ENCODE measurements around the gene TAS2R60. TPM values are rescaled to one million over a fixed set of nuclear protein-coding genes. Genes with fewer than 3 reads are reported as not detected.
A peak's percentile ranks its signal among the peaks of the same experiment; 100 is the strongest.
"Not testable (repeated sequence)": the region's sequence is repeated elsewhere in the genome, so short reads cannot be mapped to it uniquely, and the experiment has no call there.

Gene TAS2R60
- total RNA-seq, 1 donor from 2014 or later: not detected

GRCh38 chr7:143408686-143409561, 34.3 kb upstream of the TAS2R60 start, which contains the start of gene EPHA1:
Gene EPHA1, minus strand, starts transcription at chr7:143408856. Its CDS starts 51 bp downstream, at chr7:143408805.
- no peak for ATAC-seq
- intact Hi-C loops (cut with DNase I): no loop called here

DNA sequence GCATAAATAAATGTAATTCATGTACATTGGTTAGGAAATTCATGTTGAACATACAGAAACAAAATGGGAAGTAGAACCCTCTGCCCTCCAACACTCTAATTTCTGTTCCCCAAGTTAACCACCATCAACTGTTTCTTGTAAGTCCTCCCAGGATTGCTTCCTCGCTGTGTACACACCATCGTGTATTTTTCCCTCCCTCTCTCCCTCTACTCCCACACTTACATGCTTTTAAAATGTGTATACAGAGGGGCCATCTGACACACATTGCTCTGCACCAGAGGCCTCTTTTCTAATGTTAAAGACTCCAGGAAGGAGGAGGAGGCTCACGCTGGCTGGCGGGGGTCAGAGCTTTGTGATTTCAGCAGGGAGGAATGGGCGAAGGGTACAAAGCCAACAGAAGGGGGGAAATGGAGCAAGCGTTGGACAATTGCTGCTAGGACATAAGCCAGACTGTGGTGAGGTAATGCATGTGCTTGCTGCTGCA, 32.7 kb upstream of the TAS2R60 start:
- intact Hi-C loops (cut with DNase I): no loop called here

More at GRCh38 chr7:143408686-143409561, 34.3 kb upstream of the TAS2R60 start, which contains the start of gene EPHA1:
- DNase-seq (ENCODE audit: missing footprints): peak; percentile 56

DNA sequence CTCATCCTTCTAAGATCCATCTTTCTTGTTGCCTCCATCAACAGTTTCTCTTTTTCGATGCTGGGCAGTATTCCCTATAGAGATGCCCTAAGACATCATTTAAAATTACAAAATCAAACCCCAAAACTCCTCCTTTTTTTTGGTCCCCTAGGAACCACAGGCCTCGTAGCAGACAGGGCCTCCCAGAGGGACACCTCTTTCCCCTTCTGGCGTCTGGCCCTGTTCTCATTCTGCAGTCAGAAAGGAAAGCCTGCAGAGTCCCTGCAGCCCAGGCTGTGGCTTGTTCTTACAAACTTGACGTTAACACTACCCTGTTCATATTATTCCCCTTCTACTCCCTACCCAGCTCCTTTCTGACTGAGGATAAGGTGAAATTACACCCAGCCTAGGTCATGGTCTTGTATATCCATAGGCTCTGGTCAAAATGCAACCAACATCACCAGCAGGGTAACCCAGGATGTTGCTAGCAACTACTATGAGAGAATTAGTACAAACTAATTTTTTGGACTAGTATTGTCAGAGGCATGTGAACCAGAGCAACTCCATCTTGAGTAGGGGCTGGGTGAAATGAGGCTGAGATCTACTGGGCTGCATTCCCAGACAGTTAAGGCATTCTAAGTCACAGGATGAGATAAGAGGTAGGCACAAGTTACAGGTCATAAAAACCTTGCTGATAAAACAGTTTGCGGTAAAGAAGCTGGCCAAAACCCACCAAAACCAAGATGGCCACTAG, 31.1 kb upstream of the TAS2R60 start:
- ATAC-seq (no peak), DNase-seq (ENCODE audit: missing footprints) (peak; percentile 34)
- intact Hi-C loops (cut with DNase I): no loop called here

More for the DNA sequence above, 32.7 kb upstream of the TAS2R60 start:
- DNase-seq (ENCODE audit: missing footprints) (peak; percentile 71), ATAC-seq (peak; percentile 66)

GRCh38 chr7:143413123-143413522, 30.1 kb upstream of the TAS2R60 start:
- intact Hi-C loops (cut with DNase I): no loop called here
- ATAC-seq: no peak

GRCh38 chr7:143415209-143415608, 28.0 kb upstream of the TAS2R60 start:
- not testable (repeated sequence) for DNase-seq (ENCODE audit: missing footprints); ATAC-seq
- intact Hi-C loops (cut with DNase I): loop anchor here (5.0 kb wide), 2 partner anchors 108 to 408 kb away; no protein-coding TSS in a partner anchor

More at GRCh38 chr7:143413123-143413522, 30.1 kb upstream of the TAS2R60 start:
- DNase-seq (ENCODE audit: missing footprints): no peak

- intact Hi-C loops (cut with DNase I): loop anchor here (1.0 to 5.0 kb wide), 4 partner anchors 36 to 409 kb away; no protein-coding TSS in a partner anchor
- ATAC-seq: no peak
Observed at GRCh38 chr7:143415742-143416397, 27.4 kb upstream of the TAS2R60 start.

GRCh38 chr7:143416565-143417149, 26.6 kb upstream of the TAS2R60 start:
- intact Hi-C loops (cut with DNase I): loop anchor here (1.0 to 5.0 kb wide), 4 partner anchors 36 to 409 kb away; no protein-coding TSS in a partner anchor
- DNase-seq (ENCODE audit: missing footprints): no peak
- no peak for ATAC-seq

More at GRCh38 chr7:143415742-143416397, 27.4 kb upstream of the TAS2R60 start:
- no peak for DNase-seq (ENCODE audit: missing footprints)

DNA sequence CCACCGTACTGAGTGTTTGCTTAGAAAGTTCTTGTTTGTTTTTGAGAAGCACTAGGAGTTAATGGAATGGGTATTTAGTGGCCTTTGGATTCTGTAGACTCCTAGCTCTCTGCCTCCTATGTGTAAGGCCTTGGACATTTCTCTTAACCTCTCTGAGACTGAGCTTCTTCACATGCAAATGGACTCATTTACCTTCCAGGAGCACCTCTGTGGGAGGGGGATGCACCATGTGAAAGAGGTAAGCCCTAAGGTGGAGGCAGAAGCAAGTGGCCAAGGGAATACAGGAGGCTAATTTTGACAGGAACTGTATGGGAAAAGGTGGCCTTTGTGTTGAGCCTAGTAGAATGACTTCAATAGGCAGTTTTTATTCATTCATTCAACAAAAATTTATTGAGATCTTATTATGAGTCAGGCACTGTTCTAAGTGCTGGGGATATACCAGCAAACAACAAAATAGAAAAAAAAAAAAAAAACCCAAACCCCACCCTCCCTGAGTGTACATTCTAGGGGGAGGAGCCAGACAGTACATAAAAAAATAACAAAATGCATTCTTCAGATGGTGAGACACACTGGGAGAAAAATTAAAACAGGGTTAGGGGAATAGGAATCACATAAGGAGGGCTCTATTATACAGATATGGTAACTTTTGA, 25.4 kb upstream of the TAS2R60 start:
- DNase-seq (ENCODE audit: missing footprints) (no peak), ATAC-seq (no peak)
- intact Hi-C loops (cut with DNase I): loop anchor here (2.0 to 5.0 kb wide), 3 partner anchors 111 to 411 kb away; no protein-coding TSS in a partner anchor

DNA sequence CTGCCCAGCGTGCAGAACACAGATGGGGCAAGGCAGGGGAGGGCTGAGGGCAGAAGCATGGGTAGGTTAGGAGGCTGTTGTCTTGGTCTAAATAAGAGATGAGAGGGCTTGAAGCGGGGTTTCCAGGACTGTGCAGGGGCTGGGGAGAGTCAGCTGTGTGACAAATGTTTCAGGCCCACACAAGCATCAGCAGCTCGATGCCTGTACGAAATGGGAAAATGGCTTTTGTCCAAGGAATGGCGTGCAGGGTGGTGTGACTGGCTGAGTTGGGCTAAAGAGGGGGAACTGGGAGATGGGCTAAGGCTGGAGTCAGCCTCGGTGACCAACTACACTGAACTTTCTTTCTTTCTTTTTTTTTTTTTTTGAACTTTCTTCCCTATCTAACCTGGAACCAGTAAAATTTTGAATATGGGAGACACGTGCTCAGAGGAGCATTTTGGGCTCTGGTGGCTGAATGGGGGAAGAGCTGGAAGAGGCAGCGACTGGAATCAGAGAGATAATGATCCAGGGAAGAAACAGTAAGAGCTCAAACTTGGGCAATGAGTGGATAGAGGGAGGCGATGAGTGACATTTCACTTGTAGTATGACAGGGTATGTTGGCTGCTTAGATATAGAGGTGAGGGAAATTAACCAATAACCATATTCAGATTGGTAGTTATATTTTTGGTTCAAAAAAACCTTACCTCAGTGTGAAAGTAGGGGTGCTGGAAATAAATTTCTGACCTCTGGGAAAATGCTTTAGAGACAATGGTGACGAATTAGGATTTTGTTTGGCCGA, 24.4 kb upstream of the TAS2R60 start:
- intact Hi-C loops (cut with DNase I): loop anchor here (5.0 kb wide), 2 partner anchors 112 to 412 kb away; no protein-coding TSS in a partner anchor

DNA sequence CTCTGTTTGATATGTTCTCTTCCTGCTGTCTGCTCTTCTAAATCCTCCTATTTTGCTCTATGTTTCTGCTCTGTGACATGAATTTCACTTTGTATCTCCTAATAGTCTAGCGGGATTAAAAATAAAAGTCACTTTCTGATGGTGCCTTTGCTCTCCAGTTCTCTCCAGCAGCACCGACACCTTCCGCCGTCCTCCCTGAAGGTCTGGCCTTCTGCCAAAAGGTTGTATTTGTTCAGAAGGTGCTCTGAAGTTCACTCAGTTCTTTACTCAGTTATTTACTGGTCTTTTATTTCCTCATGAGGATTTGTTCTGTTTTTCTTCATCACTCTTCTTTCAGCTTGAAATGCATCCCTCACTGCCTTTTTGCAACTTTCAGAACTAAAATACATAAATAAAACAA, 23.4 kb upstream of the TAS2R60 start:
- ATAC-seq (no peak), DNase-seq (ENCODE audit: missing footprints) (no peak)

More for the DNA sequence above, 24.4 kb upstream of the TAS2R60 start:
- ATAC-seq (no peak), DNase-seq (ENCODE audit: missing footprints) (no peak)

GRCh38 chr7:143420624-143421023, 22.6 kb upstream of the TAS2R60 start:
- intact Hi-C loops (cut with DNase I); ATAC-seq; DNase-seq (ENCODE audit: missing footprints): not testable (repeated sequence)

More for the DNA sequence above, 23.4 kb upstream of the TAS2R60 start:
- intact Hi-C loops (cut with DNase I): loop anchor here (5.0 kb wide), 2 partner anchors 113 to 413 kb away; no protein-coding TSS in a partner anchor

DNA sequence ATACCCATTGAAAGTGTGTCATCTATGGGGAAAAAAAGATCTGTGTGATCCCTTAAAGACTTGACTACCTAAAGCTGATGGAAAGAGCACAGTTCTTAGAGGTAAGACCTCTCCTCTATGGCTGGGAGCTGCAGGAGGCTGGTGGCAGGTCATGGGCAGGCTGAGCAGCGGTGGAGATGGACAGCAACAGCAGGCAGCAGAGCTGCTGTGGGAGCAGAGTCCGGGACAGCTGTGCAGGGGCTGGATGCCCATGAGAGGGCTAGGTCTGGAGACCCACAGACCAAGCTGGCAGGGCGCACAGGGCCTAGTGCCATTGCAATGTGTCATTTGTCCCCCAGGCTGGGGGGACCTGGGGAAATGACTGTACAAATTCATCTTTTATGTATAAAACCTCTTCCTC, 21.2 kb upstream of the TAS2R60 start:
- intact Hi-C loops (cut with DNase I): no loop called here
- ATAC-seq (no peak), DNase-seq (ENCODE audit: missing footprints) (no peak)

- DNase-seq (ENCODE audit: missing footprints); intact Hi-C loops (cut with DNase I); ATAC-seq: not testable (repeated sequence)
Observed at GRCh38 chr7:143424476-143424875, 18.8 kb upstream of the TAS2R60 start.

- intact Hi-C loops (cut with DNase I): no loop called here
- no peak for ATAC-seq
- no peak for DNase-seq (ENCODE audit: missing footprints)
Observed at GRCh38 chr7:143426479-143427142, 16.6 kb upstream of the TAS2R60 start.

- DNase-seq (ENCODE audit: missing footprints): no peak
- intact Hi-C loops (cut with DNase I): no loop called here
- no peak for ATAC-seq
Observed at GRCh38 chr7:143429770-143430698, 13.2 kb upstream of the TAS2R60 start.

Data from Right ventricle myocardium inferior (tissue), 1 donor.